HEK293 (cell line): ENCODE measurements around the gene ZHX3.

Experiments used
- BCL11A ChIP-seq: fragments of 450-650 bp; formaldehyde crosslinking; IDR thresholded peaks from 2 replicates; pipeline ENCODE4 v1.5.1; 2016; ENCODE audit warnings: low read depth, missing biosample characterization, missing genetic modification characterization
- CTCF ChIP-seq: fragments of 450-650 bp; formaldehyde crosslinking; IDR thresholded peaks from 2 replicates; pipeline ENCODE4 v1.5.1; 2016; ENCODE audit warnings: missing biosample characterization, missing genetic modification characterization
- MEIS1 ChIP-seq: sonication (generic); formaldehyde crosslinking; IDR thresholded peaks from 2 replicates; pipeline ENCODE4 v1.8.1; 2022; ENCODE audit warnings: missing genetic modification reagents, mild to moderate bottlenecking, borderline replicate concordance
- MYNN ChIP-seq: fragments of 450-650 bp; formaldehyde crosslinking; IDR thresholded peaks from 2 replicates; pipeline ENCODE4 v1.5.1; 2016; ENCODE audit warnings: missing biosample characterization, missing genetic modification characterization, borderline replicate concordance
- REST ChIP-seq: fragments of 450-650 bp; formaldehyde crosslinking; IDR thresholded peaks from 2 replicates; pipeline ENCODE4 v1.5.1; 2016; ENCODE audit warnings: missing biosample characterization, missing genetic modification characterization
- ZBTB7A ChIP-seq: fragments of 450-650 bp; formaldehyde crosslinking; IDR thresholded peaks from 2 replicates; pipeline ENCODE4 v1.5.1; 2016; ENCODE audit warnings: low read depth, missing biosample characterization, missing genetic modification characterization
- ZNF112 ChIP-seq: fragments of 450-650 bp; formaldehyde crosslinking; IDR thresholded peaks from 2 replicates; pipeline ENCODE4 v1.5.0; 2017; ENCODE audit warnings: missing biosample characterization, missing genetic modification characterization
- ZNF133 ChIP-seq: fragments of 450-650 bp; formaldehyde crosslinking; IDR thresholded peaks from 2 replicates; pipeline ENCODE4 v1.5.1; 2016; ENCODE audit warnings: missing biosample characterization, missing genetic modification characterization
- ZNF645 ChIP-seq: fragments of 450-650 bp; formaldehyde crosslinking; IDR thresholded peaks from 2 replicates; pipeline ENCODE4; 2016; ENCODE audit warnings: missing biosample characterization, missing genetic modification characterization
- ZNF837 ChIP-seq: fragments of 450-650 bp; formaldehyde crosslinking; IDR thresholded peaks from 2 replicates; pipeline ENCODE4 v1.5.1; 2016; ENCODE audit warnings: missing biosample characterization, missing genetic modification characterization
- TF ChIP-seq, protein P1 (sequence below): fragments of 450-650 bp; formaldehyde crosslinking; IDR thresholded peaks from 2 replicates; pipeline ENCODE4 v1.5.1; 2017; ENCODE audit warnings: missing biosample characterization, missing genetic modification characterization
- TF ChIP-seq, protein P2 (sequence below): fragments of 450-650 bp; formaldehyde crosslinking; optimal IDR thresholded peaks from 2 replicates; pipeline ENCODE3; 2016; ENCODE audit warnings: missing biosample characterization, mild to moderate bottlenecking, missing genetic modification characterization
- TF ChIP-seq, protein P3 (sequence below): fragments of 450-650 bp; formaldehyde crosslinking; IDR thresholded peaks from 2 replicates; pipeline ENCODE4 v1.5.1; 2016; ENCODE audit warnings: missing biosample characterization, missing genetic modification characterization, low read depth

- TF ChIP-seq CTCF (tag by site-specific recombination) (no peak), REST (tag by site-specific recombination) (no peak), ZNF645 (tag by site-specific recombination) (no peak), MYNN (tag by site-specific recombination) (no peak), MEIS1 (CRISPR knock-in tag) (no peak), ZNF133 (no peak), ZBTB7A (no peak), BCL11A (no peak), ZNF837 (tag by site-specific recombination) (no peak), ZNF112 (tag by site-specific recombination) (no peak)
- TF ChIP-seq, protein P1, sequence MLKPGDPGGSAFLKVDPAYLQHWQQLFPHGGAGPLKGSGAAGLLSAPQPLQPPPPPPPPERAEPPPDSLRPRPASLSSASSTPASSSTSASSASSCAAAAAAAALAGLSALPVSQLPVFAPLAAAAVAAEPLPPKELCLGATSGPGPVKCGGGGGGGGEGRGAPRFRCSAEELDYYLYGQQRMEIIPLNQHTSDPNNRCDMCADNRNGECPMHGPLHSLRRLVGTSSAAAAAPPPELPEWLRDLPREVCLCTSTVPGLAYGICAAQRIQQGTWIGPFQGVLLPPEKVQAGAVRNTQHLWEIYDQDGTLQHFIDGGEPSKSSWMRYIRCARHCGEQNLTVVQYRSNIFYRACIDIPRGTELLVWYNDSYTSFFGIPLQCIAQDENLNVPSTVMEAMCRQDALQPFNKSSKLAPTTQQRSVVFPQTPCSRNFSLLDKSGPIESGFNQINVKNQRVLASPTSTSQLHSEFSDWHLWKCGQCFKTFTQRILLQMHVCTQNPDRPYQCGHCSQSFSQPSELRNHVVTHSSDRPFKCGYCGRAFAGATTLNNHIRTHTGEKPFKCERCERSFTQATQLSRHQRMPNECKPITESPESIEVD, result no peak
- TF ChIP-seq, protein P2, sequence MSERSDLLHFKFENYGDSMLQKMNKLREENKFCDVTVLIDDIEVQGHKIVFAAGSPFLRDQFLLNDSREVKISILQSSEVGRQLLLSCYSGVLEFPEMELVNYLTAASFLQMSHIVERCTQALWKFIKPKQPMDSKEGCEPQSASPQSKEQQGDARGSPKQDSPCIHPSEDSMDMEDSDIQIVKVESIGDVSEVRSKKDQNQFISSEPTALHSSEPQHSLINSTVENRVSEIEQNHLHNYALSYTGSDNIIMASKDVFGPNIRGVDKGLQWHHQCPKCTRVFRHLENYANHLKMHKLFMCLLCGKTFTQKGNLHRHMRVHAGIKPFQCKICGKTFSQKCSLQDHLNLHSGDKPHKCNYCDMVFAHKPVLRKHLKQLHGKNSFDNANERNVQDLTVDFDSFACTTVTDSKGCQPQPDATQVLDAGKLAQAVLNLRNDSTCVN (tag by site-specific recombination), result no peak
- TF ChIP-seq, protein P3, sequence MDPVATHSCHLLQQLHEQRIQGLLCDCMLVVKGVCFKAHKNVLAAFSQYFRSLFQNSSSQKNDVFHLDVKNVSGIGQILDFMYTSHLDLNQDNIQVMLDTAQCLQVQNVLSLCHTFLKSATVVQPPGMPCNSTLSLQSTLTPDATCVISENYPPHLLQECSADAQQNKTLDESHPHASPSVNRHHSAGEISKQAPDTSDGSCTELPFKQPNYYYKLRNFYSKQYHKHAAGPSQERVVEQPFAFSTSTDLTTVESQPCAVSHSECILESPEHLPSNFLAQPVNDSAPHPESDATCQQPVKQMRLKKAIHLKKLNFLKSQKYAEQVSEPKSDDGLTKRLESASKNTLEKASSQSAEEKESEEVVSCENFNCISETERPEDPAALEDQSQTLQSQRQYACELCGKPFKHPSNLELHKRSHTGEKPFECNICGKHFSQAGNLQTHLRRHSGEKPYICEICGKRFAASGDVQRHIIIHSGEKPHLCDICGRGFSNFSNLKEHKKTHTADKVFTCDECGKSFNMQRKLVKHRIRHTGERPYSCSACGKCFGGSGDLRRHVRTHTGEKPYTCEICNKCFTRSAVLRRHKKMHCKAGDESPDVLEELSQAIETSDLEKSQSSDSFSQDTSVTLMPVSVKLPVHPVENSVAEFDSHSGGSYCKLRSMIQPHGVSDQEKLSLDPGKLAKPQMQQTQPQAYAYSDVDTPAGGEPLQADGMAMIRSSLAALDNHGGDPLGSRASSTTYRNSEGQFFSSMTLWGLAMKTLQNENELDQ (tag by site-specific recombination), result no peak
Measured at GRCh38 chr20:41230136-41230535, 87.4 kb downstream of the ZHX3 start.
